Measurements from ENCODE around the gene POU2AF1. TPM values are rescaled to one million over a fixed set of nuclear protein-coding genes. Genes with fewer than 3 reads are reported as not detected.

Gene POU2AF1
- total and polyA plus RNA-seq, 2 donors = 1.0 TPM

DNA sequence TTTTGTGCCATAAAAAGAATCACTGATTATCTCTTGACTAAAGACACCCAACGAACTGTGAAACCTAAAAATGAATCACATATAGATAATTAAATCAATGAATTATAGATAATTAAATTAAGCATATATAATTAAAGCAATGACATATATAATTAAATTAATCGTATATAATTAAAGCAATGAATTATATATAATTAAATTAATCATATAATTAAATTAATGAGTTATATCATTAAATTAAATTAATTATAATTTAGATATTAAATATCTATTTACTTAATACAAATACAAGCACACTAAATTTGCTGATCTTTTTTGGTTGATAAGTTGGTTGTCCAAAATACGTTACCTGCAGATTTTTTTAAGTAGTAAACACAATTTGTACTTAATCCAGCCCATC lies 30.9 kb downstream of the POU2AF1 start:
- no peak for DNase-seq (ENCODE audit: extremely low spot score)
- H3K36me3 ChIP-seq (ENCODE audit: insufficient read depth) = no peaks in the 10 kb centered on the region
- no peak overlapping the region for H3K27ac ChIP-seq (ENCODE audit: low read depth)
- WGBS = 89% methylated on average over 3 of the region's 3 CpGs
- H3K4me3 ChIP-seq (ENCODE audit: low read depth, low read length) = no peak overlapping the region
- H3K4me1 ChIP-seq (ENCODE audit: insufficient read depth) = no peaks in the 10 kb centered on the region

GRCh38 chr11:111347723-111348115 lies 31.4 kb downstream of the POU2AF1 start:
- no peak overlapping the region for H3K27ac ChIP-seq (ENCODE audit: low read depth)

DNA sequence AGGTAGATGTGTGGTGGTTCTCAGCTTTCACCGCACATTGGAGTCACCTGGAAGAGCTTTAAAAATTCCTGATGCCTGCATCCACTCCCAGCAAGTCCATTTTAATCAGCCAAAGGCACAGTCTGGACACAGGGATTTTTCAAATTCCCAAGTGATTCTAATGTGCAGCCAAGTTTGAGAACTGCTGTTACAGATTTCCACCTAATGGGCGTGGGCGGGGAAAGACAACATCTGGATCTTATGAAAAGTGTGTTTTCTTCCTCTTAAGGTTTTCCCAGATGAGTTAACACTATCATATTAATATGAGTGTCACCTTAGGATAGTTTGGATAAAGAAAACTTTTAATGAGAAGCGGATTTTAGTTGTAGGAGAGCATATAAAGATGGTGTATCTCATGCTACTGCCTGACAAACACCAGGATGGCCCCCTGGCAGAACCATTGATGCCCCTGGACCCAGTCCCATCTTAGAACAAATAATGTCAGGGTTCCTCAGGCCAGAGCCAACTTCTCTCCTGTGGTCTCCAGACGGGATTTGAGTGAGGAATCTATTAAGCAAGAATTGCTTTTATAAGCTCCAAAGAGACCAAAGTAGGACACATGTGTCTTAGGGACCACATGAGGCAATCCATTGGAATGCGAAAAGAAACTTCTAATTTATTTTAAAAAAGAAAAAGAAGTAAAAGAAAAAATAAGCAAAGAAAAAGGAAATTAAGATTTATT lies 31.9 kb downstream of the POU2AF1 start:
- DNase-seq (ENCODE audit: extremely low spot score) = no peak

More at GRCh38 chr11:111347723-111348115, 31.4 kb downstream of the POU2AF1 start:
- no peaks in the 10 kb centered on the region for H3K36me3 ChIP-seq (ENCODE audit: insufficient read depth)
- no peaks in the 10 kb centered on the region for H3K4me1 ChIP-seq (ENCODE audit: insufficient read depth)
- no peak overlapping the region for H3K4me3 ChIP-seq (ENCODE audit: low read depth, low read length)
- WGBS = 85% methylated on average over 3 of the region's 3 CpGs
- DNase-seq (ENCODE audit: extremely low spot score) = no peak

DNA sequence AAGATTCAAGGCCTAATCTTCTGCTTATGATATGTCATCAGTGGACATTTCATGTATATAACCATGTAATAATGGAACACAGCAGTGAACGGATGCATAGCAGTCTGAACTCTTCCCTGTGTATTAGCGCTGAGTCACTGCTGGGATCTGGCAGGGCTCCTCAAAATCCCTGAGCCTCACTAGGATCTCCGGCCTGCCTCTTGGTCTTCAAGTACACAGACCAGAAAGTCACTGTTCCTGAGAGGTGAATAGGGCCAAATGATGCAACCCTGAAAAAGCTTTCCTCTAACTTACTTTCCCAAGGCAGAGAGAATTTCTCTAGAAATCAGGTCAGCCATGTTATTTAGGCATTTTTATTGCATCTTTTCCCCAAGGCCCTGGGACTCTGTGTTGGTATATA lies 35.0 kb downstream of the POU2AF1 start:
- WGBS = 30% methylated on average over 3 of the region's 3 CpGs
- no peak for DNase-seq (ENCODE audit: extremely low spot score)
- Histone ChIP-seq H3K4me3 (ENCODE audit: low read depth, low read length) (no peak overlapping the region), H3K4me1 (ENCODE audit: insufficient read depth) (no peaks in the 10 kb centered on the region), H3K27ac (ENCODE audit: low read depth) (no peak overlapping the region), H3K36me3 (ENCODE audit: insufficient read depth) (no peaks in the 10 kb centered on the region)

More for the DNA sequence above, 31.9 kb downstream of the POU2AF1 start:
- H3K36me3 ChIP-seq (ENCODE audit: insufficient read depth) = no peaks in the 10 kb centered on the region
- H3K4me3 ChIP-seq (ENCODE audit: low read depth, low read length) = no peak overlapping the region
- no peaks in the 10 kb centered on the region for H3K4me1 ChIP-seq (ENCODE audit: insufficient read depth)
- no peak overlapping the region for H3K27ac ChIP-seq (ENCODE audit: low read depth)
- WGBS = 67% methylated on average over 6 of the region's 6 CpGs

DNA sequence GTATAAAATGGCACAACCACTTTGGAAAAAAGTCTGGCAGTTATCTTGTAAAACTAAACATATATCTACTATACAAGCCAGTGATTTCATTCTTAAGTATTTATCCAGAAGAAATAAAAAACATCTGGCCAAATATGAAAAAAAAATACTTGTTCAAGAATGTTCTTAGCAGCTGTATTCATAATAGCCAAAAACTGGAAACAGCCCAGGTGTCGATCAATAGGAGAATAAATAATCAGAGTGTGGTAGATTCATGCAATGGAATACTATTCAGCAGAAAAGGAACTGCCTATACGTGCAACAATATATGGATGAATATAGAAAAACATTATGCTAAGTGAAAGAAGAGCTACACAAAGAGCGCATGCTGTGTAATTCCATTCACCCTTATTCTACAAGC lies 36.7 kb downstream of the POU2AF1 start:
- 84% methylated on average over 3 of the region's 3 CpGs for WGBS
- Histone ChIP-seq H3K4me1 (ENCODE audit: insufficient read depth) (no peaks in the 10 kb centered on the region), H3K4me3 (ENCODE audit: low read depth, low read length) (no peak overlapping the region), H3K27ac (ENCODE audit: low read depth) (no peak overlapping the region), H3K36me3 (ENCODE audit: insufficient read depth) (no peaks in the 10 kb centered on the region)
- DNase-seq (ENCODE audit: extremely low spot score) = no peak

GRCh38 chr11:111339758-111340388 lies 39.2 kb downstream of the POU2AF1 start:
- Histone ChIP-seq H3K4me1 (ENCODE audit: insufficient read depth) (peaks cover 3% of the 10 kb centered on the region), H3K36me3 (ENCODE audit: insufficient read depth) (no peaks in the 10 kb centered on the region), H3K27ac (ENCODE audit: low read depth) (no peak overlapping the region), H3K4me3 (ENCODE audit: low read depth, low read length) (no peak overlapping the region)
- DNase-seq (ENCODE audit: extremely low spot score) = no peak

- no peak for DNase-seq (ENCODE audit: extremely low spot score)
- Histone ChIP-seq H3K36me3 (ENCODE audit: insufficient read depth) (no peaks in the 10 kb centered on the region), H3K27ac (ENCODE audit: low read depth) (no peak overlapping the region), H3K4me1 (ENCODE audit: insufficient read depth) (peaks cover 3% of the 10 kb centered on the region), H3K4me3 (ENCODE audit: low read depth, low read length) (no peak overlapping the region)
- 73% methylated on average over 2 of the region's 2 CpGs for WGBS
Measured at GRCh38 chr11:111336582-111337256, 42.4 kb downstream of the POU2AF1 start.

DNA sequence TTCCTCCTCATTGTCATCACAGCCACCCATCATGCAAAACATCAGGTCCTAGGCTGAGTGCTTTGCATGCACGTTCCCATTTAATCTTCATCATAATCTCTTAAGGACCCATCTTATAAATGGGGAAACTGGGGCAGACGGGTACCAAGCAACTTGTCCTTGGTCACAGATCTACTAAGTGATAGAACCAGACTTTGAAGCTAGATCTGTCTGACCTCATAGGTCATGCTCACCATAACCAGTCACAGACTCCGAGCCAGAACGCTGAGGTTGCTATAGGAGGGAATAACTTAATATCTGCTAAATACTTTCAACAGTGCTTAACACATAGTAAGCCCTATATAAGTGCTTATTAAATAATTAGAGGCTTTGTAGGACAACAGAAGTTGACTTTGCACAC lies 43.0 kb downstream of the POU2AF1 start:
- Histone ChIP-seq H3K4me3 (ENCODE audit: low read depth, low read length) (no peak overlapping the region), H3K4me1 (ENCODE audit: insufficient read depth) (peaks cover 3% of the 10 kb centered on the region), H3K36me3 (ENCODE audit: insufficient read depth) (no peaks in the 10 kb centered on the region), H3K27ac (ENCODE audit: low read depth) (no peak overlapping the region)
- no peak for DNase-seq (ENCODE audit: extremely low spot score)
- 83% methylated on average over 4 of the region's 4 CpGs for whole genome bisulfite sequencing

GRCh38 chr11:111335549-111335948 lies 43.5 kb downstream of the POU2AF1 start:
- Histone ChIP-seq H3K4me1 (ENCODE audit: insufficient read depth) (peaks cover 3% of the 10 kb centered on the region), H3K27ac (ENCODE audit: low read depth) (no peak overlapping the region)
- 69% methylated on average over 6 of the region's 6 CpGs for WGBS

DNA sequence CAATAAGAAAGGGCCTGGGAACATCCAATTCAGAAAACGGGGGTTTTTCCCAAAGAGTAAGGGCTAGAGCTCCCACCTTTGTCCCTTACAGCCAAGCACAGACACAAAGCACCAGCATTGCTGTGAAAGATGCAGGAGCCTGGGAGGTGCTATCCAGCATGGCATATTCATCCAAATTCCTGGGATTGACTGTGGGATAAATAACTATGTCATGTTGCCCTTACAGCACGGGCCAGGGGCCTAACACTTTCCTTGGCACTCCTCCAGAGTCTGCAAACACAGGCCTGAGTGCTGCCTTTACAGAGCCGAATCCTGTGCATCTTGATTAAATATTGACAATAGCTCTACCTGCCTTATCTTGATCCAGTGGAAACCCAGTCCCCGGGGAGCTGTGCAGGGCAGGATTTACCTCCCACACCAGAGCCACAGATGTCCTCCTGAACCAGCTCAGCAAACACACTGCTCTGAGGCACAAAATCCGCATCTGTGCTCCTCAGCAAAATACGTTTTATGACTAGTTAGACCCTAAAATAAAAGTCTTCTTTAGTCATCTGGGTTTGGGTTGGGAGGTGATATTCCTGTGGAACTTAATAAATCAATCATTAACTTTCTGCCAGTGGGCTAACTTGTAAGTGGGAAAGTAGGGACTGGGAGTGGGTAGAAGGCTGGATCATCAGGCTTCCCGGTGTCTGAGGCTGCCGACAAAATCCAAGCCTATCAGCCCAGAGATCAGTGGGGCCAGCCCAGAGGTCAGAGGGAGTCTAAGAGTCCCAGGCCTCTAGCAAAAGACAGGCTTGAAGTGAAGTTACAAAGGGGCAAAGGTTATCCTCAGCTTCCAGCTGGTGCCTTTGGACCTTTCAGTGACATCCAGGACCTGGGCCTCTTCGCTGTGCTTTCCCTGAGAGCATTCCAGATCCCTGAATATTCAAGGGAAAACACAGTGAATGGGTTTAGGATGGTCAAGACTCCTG lies 44.3 kb downstream of the POU2AF1 start:
- DNase-seq (ENCODE audit: extremely low spot score) = peak; percentile 56
- peaks cover 3% of the 10 kb centered on the region for H3K4me1 ChIP-seq (ENCODE audit: insufficient read depth)
- H3K36me3 ChIP-seq (ENCODE audit: insufficient read depth) = no peaks in the 10 kb centered on the region
- no peak overlapping the region for H3K4me3 ChIP-seq (ENCODE audit: low read depth, low read length)
- 70% methylated on average over 9 of the region's 9 CpGs for WGBS
- no peak overlapping the region for H3K27ac ChIP-seq (ENCODE audit: low read depth)

More at GRCh38 chr11:111335549-111335948, 43.5 kb downstream of the POU2AF1 start:
- DNase-seq (ENCODE audit: extremely low spot score) = no peak
- Histone ChIP-seq H3K36me3 (ENCODE audit: insufficient read depth) (no peaks in the 10 kb centered on the region), H3K4me3 (ENCODE audit: low read depth, low read length) (no peak overlapping the region)

- H3K27ac ChIP-seq (ENCODE audit: low read depth) = peak overlapping the region; percentile 7
- H3K4me1 ChIP-seq (ENCODE audit: insufficient read depth) = peaks cover 2% of the 10 kb centered on the region
- 65% methylated on average over 4 of the region's 4 CpGs for WGBS
- no peaks in the 10 kb centered on the region for H3K36me3 ChIP-seq (ENCODE audit: insufficient read depth)
- DNase-seq (ENCODE audit: extremely low spot score) = no peak
- H3K4me3 ChIP-seq (ENCODE audit: low read depth, low read length) = no peak overlapping the region
Measured at GRCh38 chr11:111331711-111332479, 47.2 kb downstream of the POU2AF1 start.

GRCh38 chr11:111330234-111330893 lies 48.7 kb downstream of the POU2AF1 start:
- H3K4me1 ChIP-seq (ENCODE audit: insufficient read depth) = no peaks in the 10 kb centered on the region
- H3K27ac ChIP-seq (ENCODE audit: low read depth) = no peak overlapping the region
- 86% methylated on average over 2 of the region's 2 CpGs for WGBS
- no peaks in the 10 kb centered on the region for H3K36me3 ChIP-seq (ENCODE audit: insufficient read depth)
- DNase-seq (ENCODE audit: extremely low spot score) = no peak
- H3K4me3 ChIP-seq (ENCODE audit: low read depth, low read length) = no peak overlapping the region
